HG03432 (cell line): ENCODE measurements around the gene TMEM151B.

Experiments used
- ATAC-seq: cut with Tn5 transposase; IDR thresholded peaks from one replicate; pipeline ENCODE4 v1.9.1; 2021; ENCODE audit warnings: mild to moderate bottlenecking, moderate library complexity; ENCODE audit not compliant: unreplicated experiment

Gene TMEM151B

DNA sequence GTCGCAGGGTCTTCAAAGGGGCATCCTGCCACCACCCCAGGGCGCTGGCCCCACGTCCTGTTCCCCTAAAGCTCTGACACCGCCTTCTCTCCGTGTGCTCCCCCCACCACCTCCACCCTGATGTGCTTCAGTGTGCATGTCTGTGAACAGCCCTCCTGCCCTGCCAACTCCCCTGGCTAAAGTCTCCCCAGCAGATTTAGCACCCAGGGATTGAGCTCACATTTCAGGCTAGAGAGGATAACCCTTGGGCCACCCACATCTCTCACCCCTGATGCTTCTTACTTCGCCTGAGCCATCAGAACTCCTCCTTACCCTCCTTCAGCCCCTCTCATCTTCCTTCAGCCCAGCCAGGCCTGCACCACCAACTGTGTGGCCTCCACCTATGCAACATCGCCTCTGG lies 7.5 kb downstream of the TMEM151B start:
- ATAC-seq, result no peak

DNA sequence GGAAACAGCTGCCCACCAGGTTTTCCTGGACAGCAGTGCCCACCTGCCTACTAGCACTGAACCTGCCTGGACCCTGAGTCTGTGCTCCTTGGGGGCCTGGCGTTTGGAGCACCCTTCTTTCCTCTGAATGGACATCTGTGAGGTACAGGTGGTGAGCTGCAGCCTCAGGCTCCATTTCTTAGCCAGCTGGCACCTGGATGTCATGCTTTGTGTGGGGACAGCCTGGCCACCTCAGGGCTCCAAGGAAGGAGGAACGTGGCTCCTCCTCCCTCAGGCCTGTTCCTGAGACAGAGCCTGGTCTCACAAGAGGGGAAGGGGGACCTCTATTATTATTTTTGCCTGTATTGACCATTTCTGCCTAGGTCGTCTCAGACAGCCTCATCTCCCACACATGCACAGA lies 8.1 kb downstream of the TMEM151B start:
- ATAC-seq, result no peak

DNA sequence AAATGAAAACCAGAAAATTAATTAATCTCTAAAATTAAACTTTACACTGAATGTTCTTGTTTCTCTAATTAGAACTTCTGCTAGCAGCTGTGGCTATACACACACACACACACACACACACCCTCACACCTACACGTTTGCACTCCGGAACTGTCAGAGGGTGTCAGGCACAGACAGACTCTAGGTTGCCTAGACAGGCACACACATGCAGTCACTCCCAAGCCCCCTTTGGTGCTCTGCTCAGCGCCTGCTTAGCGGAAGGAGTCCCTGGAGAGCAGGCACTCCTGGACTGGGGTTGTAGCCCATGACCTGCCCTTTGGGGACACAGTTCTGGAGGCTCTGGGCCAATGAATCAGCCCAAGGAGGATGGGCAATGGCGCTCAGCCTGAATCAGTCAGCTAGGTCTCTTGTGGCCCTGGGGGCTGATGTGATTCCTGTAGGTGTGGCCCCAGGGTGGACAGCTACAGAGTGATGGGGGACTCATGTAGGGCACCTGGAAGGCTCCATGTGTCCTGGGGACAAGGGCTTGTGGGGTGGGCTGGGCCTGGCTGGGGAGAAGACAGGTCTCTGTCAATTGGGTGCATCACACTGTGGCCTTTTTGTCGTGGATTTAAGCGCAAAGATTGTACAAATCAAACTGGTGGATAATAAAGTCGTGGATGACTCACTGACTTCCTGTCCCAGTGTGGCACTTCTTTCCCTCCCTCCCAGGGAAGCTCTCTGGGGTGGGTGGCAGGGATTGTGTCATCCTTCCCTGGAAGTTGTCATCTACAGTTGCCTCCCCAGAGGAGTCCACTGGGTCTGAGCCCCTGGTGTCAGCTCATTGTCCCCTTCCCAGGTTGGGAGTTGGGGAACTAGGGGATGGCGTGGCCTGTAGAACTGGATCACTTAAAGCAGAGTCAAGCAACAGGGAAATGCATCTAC lies 8.8 kb downstream of the TMEM151B start:
- no peak for ATAC-seq

DNA sequence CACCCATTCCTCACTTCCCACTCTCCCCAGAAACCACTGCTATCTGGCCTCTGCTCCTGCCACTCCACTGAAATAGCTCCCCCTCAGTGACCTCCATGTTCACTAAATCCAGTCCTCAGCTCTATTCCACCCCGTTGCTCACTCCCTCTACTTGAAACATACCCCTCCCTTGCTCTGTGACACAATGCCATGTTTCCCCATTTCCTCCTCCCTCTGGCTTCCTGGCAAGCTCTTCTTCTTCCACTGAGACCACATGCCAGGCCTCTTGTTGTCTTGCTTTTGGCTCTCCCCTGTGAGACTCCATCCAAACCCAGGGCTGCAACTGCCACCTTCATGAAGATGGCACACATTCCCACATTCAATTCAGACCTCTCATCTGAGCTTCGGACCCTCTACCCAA lies 13.9 kb downstream of the TMEM151B start:
- ATAC-seq, result no peak

DNA sequence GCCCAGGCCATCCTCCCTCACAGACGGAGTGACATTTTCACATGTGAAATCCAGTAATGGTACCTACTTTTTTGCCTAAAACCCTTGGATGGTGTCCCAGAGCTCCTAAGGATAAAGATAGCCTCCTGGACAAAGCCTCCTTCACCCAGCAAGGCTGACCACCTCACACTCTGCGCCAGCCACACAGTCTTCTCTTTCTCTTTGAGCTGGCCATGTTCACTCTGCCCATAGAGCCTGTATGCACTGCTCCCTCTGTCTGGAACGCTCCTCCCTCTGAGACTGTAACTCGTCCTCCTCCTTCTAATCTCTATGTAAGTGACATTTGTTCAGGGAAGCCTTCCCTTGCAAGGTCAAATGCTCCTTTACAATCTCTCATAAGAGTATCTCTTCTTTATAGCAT lies 14.6 kb downstream of the TMEM151B start:
- no peak for ATAC-seq

DNA sequence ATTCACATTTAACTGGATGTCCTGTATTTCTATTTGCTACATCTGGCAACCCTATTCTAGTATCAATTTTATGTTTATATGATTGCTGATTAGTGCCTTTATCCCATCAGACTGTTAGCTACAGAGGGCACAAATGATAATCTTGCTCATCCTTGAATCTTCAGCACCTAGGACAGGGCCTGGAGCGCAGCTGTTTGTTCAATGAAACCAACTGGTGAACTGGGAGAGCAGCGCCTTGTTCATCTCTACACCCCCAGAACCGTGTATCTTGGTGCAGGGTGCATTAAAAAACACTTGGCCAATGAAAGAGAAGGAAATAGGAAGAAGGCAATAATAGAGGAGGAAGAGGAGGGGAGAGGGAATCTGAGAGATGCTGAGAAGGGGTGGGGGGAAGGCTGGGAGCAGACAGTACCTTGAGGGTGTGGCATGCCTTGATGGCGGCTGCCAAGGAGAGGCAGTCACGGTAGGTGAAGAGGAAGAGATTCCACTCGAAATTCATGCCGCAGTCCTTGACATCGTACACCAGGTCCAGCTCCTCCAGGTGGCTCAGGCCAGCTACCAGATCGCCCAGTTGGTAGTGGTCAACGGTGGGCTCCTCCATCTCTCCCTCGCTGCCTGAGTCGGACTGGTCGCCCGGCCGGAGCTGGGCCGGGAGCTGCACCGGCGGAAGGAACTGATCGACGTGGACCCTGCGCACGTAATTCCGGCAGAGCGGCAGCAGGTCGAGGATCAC lies 15.5 kb downstream of the TMEM151B start:
- no peak for ATAC-seq

DNA sequence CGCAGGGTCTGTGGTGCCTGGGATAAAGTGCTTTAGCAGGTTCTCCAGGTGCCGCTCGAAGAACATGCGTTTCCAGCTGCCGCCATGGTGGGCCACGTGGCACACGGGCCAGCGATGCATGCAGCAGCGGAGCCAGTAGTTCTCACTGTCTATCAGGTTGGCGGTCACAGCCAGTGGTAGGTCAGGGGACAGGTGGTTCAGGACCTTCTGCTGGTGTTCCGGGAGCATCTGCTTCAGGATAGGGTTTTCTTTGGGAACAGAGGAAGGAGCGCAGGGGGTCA lies 16.0 kb downstream of the TMEM151B start:
- no peak for ATAC-seq

DNA sequence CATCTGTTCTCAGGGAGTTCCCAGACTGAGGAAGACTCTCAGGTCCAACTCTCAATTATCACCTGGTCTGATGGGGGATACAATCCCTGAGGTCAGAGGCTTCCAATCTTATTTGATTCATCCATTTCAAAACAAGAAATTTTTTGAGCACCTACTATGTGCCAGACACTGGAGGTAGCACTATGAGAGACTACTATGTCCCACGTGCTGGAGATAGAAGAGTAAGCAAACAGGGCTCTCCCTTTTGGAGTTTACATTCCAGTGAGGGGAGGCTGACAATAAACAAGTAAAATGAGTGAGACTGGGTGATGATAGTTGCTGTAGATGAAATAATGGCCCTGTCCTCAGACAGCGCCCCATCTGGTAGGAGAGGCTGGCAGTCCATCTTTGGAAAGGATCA lies 16.5 kb downstream of the TMEM151B start:
- no peak for ATAC-seq

DNA sequence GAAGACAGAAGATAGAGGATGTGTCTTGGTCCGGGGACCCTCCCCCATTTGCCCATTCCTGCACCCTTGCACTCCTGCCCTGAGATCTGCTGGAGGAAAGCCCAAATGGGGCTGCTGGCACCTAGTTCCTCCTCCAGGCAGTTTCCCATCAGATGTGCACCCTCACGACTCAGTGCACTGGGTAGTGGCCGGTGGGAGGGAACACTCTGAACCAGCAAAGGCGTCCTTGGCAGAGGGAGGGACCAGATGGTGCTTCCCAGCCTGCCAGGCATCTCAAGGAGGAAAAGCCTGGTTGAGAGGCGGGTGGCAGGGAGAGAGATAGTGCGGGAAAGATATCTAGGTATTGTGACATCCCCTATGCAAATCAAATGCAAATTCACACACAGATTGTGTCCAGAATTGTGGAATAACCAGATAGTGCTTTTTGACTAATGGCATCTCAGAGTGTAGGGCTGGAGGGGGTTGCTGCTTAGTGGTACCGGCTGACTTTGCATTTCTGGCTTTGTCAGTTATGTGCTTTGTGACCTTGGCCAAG lies 19.5 kb downstream of the TMEM151B start:
- no peak for ATAC-seq

DNA sequence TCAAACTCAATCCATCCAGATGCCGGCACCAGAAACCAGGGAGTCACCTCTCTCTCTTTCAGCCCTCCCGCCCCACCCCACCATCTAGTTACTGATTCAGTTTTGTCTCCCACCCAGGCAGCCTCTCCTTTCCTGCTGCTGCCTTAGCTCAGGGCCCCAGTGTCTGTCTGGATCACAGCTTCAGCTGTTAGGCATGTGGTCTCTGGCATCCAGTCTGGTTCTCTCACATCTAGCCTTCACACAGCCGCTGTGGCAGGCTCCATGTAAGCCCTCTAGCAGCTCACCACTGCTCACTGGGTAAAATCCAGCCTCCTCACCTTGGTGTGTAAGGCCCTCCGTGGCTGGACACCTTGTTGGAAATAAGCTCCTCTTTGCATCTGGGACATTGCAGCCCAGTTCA lies 21.6 kb downstream of the TMEM151B start:
- ATAC-seq, result no peak

DNA sequence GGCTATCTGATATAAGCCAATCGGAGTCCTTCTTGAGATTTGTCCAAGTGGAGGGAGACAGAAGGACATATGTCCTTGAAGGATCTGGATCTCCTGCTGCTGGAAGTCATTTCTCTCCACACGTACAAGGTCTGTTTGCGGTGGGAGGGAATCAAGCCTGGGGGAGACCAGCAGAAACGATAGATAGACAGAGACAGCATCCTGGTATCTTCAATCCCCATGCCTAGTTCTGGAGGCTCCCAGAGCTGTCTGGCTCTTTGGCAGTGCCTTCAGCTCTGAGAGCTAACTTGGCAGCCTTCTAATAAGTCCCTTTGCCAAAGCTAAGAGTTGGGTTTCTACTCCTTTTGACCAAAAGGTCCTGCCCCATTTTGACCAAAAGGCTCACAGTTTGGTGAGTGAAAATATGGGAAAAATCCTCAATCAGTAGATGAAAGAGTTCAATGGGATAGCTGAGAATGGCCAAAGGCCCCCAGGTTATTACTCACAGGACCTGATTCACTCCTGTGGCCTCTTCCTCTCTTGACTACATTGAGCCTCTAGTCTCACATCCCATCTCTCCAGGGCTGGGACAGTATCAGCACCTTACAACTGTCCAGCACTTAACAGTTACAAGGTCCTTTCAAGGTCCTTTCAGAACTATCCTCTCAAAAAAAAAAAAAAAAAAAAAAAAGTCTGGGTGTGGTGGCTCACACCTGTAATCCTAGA lies 22.6 kb downstream of the TMEM151B start:
- ATAC-seq, result no peak

DNA sequence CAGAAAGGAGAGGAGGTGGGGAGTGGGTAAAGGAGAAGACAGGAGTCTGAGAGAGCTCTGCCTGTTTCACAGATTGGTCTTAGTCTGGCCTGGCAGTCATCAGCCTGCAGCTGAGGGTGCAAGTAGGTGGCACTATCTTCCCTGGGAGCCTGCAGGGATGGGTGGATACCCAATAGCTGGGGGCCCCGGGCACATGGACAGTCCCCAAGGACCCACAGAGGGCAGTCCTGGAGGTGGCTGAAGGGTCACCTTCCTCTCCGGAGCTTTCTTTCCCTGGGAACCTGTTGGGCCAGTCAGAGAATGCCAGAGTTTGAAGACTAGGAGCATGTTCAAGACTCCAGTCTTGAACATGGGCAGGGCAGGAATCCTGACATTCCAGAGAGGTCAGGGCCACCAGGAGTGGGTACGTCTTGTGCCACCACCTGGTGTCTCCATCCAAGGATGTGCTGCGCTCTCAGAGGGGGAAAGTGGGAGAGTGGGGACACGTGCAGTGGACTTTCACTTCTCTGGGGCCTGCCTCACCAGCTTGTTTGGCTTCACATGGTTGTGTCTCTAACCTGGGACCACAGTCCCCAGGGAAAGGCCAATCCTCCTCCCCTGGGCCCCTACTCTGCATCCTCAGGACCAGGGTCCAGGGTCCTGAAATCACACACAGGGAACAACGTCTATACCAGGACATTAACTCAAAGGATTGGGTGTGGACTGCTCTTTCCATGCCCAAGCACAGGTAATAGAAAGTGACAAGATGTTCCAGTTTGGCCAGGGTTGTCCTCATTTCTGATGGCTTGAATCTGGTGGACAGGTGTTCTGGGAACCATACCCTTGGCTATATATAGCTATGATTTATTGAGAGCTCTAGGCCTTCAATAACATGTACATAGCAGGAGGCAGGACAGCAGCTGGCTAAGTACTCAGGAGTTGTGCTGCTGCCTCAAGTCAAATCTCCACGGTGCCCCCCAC lies 24.9 kb downstream of the TMEM151B start:
- no peak for ATAC-seq

DNA sequence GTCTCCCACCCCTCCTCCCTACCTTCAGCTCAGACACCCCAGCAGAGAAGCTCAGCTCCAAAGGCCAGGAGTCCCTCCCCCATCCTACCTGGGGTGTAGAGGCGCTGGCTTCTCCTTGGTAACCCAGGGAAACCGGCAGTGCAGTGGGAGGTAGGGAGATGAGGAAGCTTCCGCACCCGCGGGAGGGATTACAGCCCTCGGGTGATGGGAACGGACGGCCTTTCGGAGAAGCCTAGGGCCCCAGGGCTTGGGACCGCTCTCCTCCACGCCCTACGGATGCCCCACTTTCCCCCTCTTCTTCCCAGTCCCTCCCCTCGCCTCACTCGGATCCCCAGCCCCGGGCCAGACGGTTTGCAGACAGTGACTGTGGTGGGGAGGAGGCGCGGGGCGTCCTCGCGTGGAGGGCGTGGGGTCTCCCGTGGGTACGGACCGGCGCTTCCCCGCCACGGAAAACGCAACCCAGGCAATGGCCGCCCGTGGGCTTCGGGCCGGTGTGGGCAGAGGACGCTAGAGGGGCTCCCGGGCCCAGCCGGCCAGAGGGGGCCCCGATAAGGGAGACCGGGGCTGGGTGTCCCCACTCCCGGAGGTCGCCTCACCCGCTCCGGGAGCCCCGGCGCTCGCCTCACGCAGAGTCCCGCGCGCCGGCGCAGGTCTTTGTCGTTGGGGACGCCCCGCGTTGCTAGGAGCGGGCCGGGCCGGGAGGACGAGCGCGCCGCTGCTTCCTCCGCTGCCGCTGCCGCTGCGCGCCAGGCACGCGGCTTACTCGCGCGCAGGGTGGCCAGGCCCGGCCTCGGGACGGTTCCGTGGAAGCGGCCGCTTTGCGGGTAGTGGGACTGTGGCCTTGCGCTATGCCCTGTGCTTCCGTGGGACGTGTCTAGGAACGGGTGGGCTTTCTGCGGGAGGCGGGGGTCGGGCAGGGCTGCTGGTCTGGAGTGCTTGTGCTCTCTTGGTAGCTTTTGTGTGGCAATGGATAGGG lies 27.1 kb downstream of the TMEM151B start:
- no peak for ATAC-seq

DNA sequence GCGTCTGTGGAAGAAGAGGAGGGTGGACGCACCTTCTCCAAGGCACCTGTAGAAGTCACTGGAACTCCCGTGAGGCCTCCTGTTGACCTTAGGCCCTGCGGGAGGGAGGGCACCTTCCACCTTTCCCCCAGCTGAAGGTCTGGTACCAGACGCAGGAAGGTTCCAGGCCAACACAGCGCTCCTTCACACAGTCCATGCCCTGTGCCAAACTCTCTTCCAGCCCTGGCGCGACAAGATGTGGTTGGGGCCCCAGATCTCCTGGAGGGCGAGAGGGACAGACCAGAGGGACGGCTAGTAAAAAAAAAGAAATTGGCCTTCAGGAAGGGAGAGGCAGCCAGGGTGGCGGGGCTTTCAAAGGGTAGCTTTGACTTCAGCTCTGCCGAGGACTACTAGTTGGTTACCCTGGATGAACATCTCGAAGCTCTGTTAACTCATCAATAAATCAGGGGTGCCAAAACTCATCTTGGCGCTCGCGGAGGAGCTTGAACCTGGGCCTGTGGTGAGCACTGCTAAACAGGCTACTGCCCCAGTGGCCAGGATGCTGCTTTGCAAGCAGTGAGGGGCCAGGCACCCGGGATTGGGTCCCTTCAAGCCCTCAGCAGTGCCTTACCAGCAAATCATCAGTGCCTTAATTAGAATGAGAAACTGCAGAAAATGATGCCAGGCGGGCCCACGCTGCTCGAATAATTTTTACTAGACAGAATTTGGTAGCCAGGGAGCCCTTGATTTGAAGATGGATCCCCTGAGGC lies 28.0 kb downstream of the TMEM151B start:
- no peak for ATAC-seq

DNA sequence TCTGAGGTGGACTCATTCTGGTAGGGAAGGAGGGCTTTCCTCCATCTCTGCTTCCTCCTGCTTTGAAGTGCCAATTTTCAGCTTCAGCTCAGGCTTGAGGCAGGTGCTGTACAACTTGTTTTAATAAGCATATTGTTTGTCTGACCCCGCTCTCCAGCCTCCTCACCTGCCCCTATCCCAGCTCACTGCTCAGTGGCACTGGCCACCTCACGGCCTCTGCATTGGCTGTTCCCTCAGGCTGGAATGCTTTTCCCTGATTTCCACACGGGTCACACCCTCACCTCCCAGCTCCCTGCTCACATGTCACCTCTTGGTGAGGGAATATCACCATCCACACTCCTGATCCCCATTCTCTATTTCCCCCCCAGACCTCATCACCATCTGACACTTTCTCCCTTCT lies 28.6 kb downstream of the TMEM151B start:
- no peak for ATAC-seq

DNA sequence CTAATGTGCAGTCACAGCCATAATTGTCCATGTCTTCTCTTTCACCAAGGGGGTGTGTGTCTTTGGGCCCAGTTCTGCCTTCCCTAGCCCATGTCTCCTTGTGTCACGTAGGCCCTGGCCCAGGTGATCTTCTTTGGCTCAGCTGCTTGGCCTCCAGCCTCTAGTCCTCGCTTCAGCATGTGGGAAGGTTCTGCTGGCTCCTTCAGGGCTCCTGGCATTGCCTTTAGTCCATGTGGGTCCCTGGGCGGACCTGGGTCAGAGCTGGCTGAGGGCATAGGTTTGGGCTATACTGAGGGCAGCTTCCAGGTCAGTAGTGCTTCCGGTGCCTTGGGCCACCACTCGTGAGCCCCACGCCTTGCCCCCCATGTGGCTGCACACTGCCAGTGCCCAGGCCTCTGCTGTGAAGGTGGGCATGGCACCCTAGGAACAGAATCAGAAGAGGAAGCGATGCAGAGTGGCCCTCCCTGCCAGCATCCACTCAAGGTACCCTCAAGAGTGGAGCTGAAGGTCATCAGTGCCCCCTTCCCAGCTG lies 30.1 kb downstream of the TMEM151B start:
- no peak for ATAC-seq

DNA sequence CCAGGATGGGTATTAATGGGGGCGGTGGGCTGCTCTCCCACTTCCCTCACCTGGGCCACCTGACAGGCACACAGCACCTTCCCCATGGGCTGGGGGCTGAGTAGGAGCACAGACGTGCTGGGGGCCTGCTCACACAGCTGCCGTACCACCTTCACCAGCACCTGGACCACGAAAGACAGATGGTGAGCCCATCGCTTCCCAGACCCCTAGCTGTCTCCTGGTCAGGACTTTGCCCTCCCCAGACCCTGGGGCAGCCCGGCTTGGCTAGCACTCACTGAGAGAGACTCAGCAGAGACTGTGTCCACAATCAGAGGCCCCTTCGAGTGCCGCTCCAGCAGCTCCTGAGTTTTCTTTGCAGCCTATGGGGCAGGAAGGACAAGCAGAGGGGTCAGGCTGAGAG lies 30.9 kb downstream of the TMEM151B start:
- no peak for ATAC-seq
